Spleen (tissue), 7 donors: ENCODE results near the gene MCOLN2.
"Not testable (repeated sequence)": the region's sequence is repeated elsewhere in the genome, so short reads cannot be mapped to it uniquely, and the experiment has no call there.

ENCODE experiments used
- CTCF ChIP-seq, 11 experiments: fragments of 200-600 bp in 7 of 11; fragments of 450-650 bp in 4 of 11; sonication (generic) in 4 of 11; IDR thresholded peaks in 8 of 11; conservative IDR thresholded peaks in 3 of 11; 1 replicate in 7 of 11; 2 replicates in 4 of 11; pipeline versions ENCODE4 v1.4.0 to v1.8.0; 2016 to 2021; ENCODE audit warnings: antibody characterized with exemption in 11 of 11, inconsistent platforms in 4 of 11, mild to moderate bottlenecking in 1 of 11
- POLR2A ChIP-seq, 3 donors: fragments of 450-650 bp; IDR thresholded peaks; one replicate each; pipeline ENCODE4 v1.5.1; 2017; ENCODE audit warnings: antibody characterized with exemption in 3 of 3, mild to moderate bottlenecking in 1 of 3
- POLR2AphosphoS5 ChIP-seq, 3 donors: sonication (generic); formaldehyde crosslinking; IDR thresholded peaks; one replicate each; pipeline ENCODE4 v1.5.1; 2017; ENCODE audit warnings: antibody characterized with exemption in 3 of 3
- donor health status: DM: no; HTN: no; CAD: no; lungs with moderate emphysema.
- donor health status: DM: no; HTN: no; CAD: no.
- donor health status: DM: no; HTN: no; CAD: no.

GRCh38 chr1:85005641-85006040 lies 8.7 kb upstream of the MCOLN2 start:
- not testable (repeated sequence) for TF ChIP-seq CTCF (IDR thresholded peaks at IDR 0.05 in 8 of 11, conservative IDR thresholded peaks at IDR 0.05 in 3 of 11); POLR2A (IDR thresholded peaks at IDR 0.05); POLR2AphosphoS5 (IDR thresholded peaks at IDR 0.05)
